Nephron progenitor cell (in vitro differentiated cells): ENCODE results near the gene CRACR2A.

Experiments used
- DNase-seq: peaks from one replicate; pipeline ENCODE4 v3.0.0; 2021
- H3K27ac Mint-ChIP-seq: 2 replicates; pipeline ENCODE4 v1.8.0; 2021; ENCODE audit warnings: mild to moderate bottlenecking, moderate library complexity, mixed read lengths
- H3K27me3 Mint-ChIP-seq: 2 replicates; pipeline ENCODE4 v1.8.0; 2021; ENCODE audit warnings: mild to moderate bottlenecking, low read depth, mixed read lengths; ENCODE audit not compliant: poor library complexity
- H3K36me3 Mint-ChIP-seq: 2 replicates; pipeline ENCODE4 v1.8.0; 2021; ENCODE audit warnings: low read depth, mixed read lengths
- H3K4me1 Mint-ChIP-seq: 2 replicates; pipeline ENCODE4 v1.8.0; 2021; ENCODE audit warnings: mixed read lengths
- H3K4me3 Mint-ChIP-seq: 2 replicates; pipeline ENCODE4 v1.8.0; 2021; ENCODE audit warnings: mild to moderate bottlenecking, moderate library complexity, mixed read lengths
- H3K9me3 Mint-ChIP-seq: 2 replicates; pipeline ENCODE4 v1.8.0; 2021; ENCODE audit warnings: mild to moderate bottlenecking, moderate library complexity, mixed read lengths
- CTCF ChIP-seq: fragments of 200-600 bp; sonication (generic); IDR thresholded peaks from 2 replicates; pipeline ENCODE4 v1.5.0; 2021; ENCODE audit warnings: antibody characterized with exemption

Gene CRACR2A

DNA sequence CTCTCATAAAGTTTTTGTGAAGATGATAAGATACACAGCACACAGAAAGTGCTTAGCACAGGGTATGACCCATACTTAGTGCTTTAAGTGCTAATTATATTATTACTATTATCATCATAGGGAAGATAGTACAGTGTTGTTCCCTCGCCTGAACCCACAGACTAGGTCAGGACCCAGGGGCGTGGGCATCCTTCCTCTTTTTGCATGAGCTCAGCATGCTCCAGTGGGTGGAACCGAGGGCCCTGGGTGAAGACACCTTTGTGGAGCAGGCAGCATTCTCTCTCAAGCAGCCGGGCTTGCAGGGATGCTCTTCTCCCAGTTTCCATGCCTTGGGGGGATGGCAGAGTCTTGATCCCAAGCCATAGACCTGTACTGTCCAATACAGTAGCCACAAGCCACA lies 34.8 kb downstream of the CRACR2A start:
- Mint-ChIP-seq H3K9me3 (peaks cover 12% of the 10 kb centered on the region), H3K36me3 (no peaks in the 10 kb centered on the region), H3K27me3 (peaks cover 14% of the 10 kb centered on the region), H3K27ac (no peak overlapping the region), H3K4me1 (no peaks in the 10 kb centered on the region), H3K4me3 (no peak overlapping the region)
- TF ChIP-seq CTCF = no peak
- no peak for DNase-seq

GRCh38 chr12:3717283-3717898 lies 35.5 kb downstream of the CRACR2A start:
- Mint-ChIP-seq H3K4me1 (no peaks in the 10 kb centered on the region), H3K4me3 (no peak overlapping the region), H3K27me3 (peaks cover 17% of the 10 kb centered on the region), H3K27ac (no peak overlapping the region), H3K36me3 (no peaks in the 10 kb centered on the region), H3K9me3 (peaks cover 8% of the 10 kb centered on the region)
- TF ChIP-seq CTCF = no peak
- no peak for DNase-seq

- H3K27ac Mint-ChIP-seq = no peak overlapping the region
- no peak overlapping the region for H3K4me3 Mint-ChIP-seq
- no peaks in the 10 kb centered on the region for H3K9me3 Mint-ChIP-seq
- no peak for DNase-seq
- no peaks in the 10 kb centered on the region for H3K4me1 Mint-ChIP-seq
- H3K36me3 Mint-ChIP-seq = no peaks in the 10 kb centered on the region
- TF ChIP-seq CTCF = no peak
- H3K27me3 Mint-ChIP-seq = peaks cover 17% of the 10 kb centered on the region
Measured at GRCh38 chr12:3715999-3716398, 36.9 kb downstream of the CRACR2A start.

DNA sequence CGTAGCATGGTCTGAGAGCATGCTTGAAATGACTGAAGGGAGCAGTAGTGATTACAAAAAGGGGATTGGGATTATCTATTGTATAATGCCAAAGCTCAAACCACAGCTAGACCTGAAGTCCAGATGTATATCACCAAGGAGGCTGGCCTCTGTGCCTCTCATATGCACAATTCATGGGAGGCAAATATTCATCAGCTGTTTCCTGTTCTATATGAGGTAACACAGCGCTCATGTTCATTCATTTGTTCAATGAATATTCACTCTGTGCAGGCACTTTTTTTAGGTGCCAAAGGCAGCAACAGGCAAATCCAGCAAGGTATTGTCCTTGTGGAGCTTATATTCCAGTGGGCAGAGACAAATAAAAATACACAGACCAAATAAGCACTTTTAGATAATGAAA lies 39.0 kb downstream of the CRACR2A start:
- no peak overlapping the region for H3K27ac Mint-ChIP-seq
- H3K4me1 Mint-ChIP-seq = peaks cover 1% of the 10 kb centered on the region
- H3K9me3 Mint-ChIP-seq = no peaks in the 10 kb centered on the region
- TF ChIP-seq CTCF = no peak
- peaks cover 9% of the 10 kb centered on the region for H3K27me3 Mint-ChIP-seq
- DNase-seq = no peak
- no peak overlapping the region for H3K4me3 Mint-ChIP-seq
- no peaks in the 10 kb centered on the region for H3K36me3 Mint-ChIP-seq

DNA sequence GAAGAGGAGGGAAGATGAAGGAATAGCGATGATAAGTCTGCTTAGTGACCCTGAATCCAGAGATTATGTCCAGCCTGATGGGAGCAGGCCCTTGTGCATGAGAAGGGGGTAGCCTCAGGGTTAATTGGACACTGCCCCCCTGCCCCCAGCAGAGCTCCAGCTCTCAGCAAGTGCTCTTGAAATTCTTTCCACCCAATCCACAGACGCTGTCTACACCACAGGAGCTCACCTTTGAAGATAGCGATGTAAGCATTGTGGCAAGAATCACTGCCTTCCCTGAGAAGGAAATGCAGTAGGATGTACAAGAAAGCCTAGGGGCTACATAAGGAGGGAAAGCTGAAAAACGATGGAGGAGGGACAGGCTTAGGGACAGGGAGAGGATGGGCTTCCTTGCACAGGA lies 39.4 kb downstream of the CRACR2A start:
- H3K27ac Mint-ChIP-seq = no peak overlapping the region
- TF ChIP-seq CTCF = no peak
- DNase-seq = no peak
- H3K4me3 Mint-ChIP-seq = no peak overlapping the region
- H3K27me3 Mint-ChIP-seq = peaks cover 9% of the 10 kb centered on the region
- no peaks in the 10 kb centered on the region for H3K36me3 Mint-ChIP-seq
- H3K9me3 Mint-ChIP-seq = no peaks in the 10 kb centered on the region
- peaks cover 4% of the 10 kb centered on the region for H3K4me1 Mint-ChIP-seq

DNA sequence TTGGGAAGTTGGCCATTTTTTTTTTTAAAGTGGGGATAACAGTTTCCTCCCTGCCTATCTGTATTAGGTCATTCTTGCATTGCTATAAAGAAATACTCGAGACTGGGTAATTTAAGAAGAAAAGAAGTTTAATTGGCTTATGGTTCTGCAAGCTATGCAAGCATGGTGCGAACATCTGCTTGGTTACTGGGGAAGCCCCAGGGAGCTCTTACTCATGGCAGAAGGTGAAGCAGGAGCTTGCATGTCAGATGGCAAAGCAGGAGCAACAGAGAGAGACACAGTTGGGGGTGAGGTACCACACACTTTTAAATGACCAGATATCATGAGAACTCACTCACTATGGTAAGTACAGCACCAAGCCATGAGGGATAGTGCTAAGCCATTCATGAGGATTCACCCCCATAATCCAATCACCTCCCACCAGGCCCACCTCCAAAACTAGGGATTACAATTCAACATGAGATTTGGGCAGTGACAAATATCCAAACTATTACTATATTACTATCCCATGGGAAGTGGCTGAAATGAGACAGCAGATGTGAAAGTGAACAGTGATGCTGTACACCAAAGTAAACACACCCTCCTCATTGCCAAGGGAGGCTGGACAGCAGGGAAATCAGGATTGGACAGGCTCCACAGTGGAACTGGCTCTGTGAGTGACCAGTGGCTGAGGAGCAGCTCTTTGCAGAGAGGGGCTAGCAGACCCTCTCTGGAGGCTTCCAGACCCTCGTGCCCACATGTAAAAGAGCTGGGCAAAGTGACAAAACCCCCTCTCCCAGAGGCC lies 40.5 kb downstream of the CRACR2A start:
- Mint-ChIP-seq H3K9me3 (no peaks in the 10 kb centered on the region), H3K4me1 (peaks cover 4% of the 10 kb centered on the region), H3K4me3 (no peak overlapping the region), H3K36me3 (no peaks in the 10 kb centered on the region), H3K27me3 (peaks cover 4% of the 10 kb centered on the region), H3K27ac (no peak overlapping the region)
- TF ChIP-seq CTCF = no peak
- DNase-seq = no peak
